ENCODE data around the gene SIGLEC7. TPM values are rescaled to one million over a fixed set of nuclear protein-coding genes. Genes with fewer than 3 reads are reported as not detected.
A peak's percentile ranks its signal among the peaks of the same experiment; 100 is the strongest.

The SIGLEC7 gene
- polyA plus RNA-seq, 1 donor = 1.8 TPM

- Histone ChIP-seq H3K36me3 (ENCODE audit: control insufficient read depth, insufficient read depth, low read length) (peaks cover 19% of the 10 kb centered on the region), H3K27me3 (ENCODE audit: control insufficient read depth, insufficient read depth, low read length) (no peaks in the 10 kb centered on the region), H3K27ac (ENCODE audit: low read length) (no peak overlapping the region), H3K4me3 (ENCODE audit: low read length) (no peak overlapping the region), H3K4me1 (ENCODE audit: control insufficient read depth, insufficient read depth, low read length) (no peaks in the 10 kb centered on the region), H3K9me3 (ENCODE audit: control insufficient read depth, low read depth, low read length) (no peaks in the 10 kb centered on the region)
- 100% methylated on average over 1 of the region's 3 CpGs for WGBS (ENCODE audit: insufficient coverage, low lambda C conversion rate)
- no peak for DNase-seq
Observed at GRCh38 chr19:51100601-51101000, 41.5 kb upstream of the SIGLEC7 start.

DNA sequence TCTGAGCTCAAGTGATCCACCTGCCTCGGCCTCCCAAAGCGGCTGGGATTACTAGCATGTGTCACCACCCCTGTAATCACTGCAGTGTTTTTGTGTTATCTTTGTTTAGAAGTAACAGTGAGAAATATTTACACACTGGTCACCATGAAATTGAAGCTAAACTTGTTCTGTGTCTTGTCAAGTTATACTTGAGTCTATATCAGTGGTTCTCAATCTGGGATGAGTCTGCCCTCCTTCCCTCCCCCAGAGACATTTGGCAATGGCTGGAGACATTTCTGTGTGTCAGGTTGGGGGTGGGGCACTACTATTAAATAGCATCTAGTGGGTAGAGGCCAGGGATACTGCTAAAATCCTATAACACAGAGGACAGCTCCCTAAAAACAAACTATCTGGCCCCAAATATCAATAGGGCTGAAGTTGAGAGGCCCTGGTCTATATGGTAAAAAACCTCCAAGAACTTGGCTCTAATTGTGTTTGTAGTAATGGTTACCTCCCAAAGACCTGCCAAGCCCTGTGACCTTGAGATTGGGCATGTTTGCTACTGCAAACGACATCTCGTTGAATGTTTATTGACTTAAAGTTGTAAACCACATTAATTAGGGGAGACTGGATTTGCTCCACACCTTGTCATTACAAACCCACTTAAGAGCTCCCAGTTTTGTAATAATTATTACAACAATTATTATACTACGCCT, 40.8 kb upstream of the SIGLEC7 start:
- DNase-seq = no peak
- Histone ChIP-seq H3K27me3 (ENCODE audit: control insufficient read depth, insufficient read depth, low read length) (no peaks in the 10 kb centered on the region), H3K9me3 (ENCODE audit: control insufficient read depth, low read depth, low read length) (no peaks in the 10 kb centered on the region), H3K36me3 (ENCODE audit: control insufficient read depth, insufficient read depth, low read length) (peaks cover 19% of the 10 kb centered on the region), H3K27ac (ENCODE audit: low read length) (no peak overlapping the region), H3K4me3 (ENCODE audit: low read length) (no peak overlapping the region), H3K4me1 (ENCODE audit: control insufficient read depth, insufficient read depth, low read length) (no peaks in the 10 kb centered on the region)
- no CpG with 5 or more reads among the region's 5 CpGs for WGBS (ENCODE audit: insufficient coverage, low lambda C conversion rate)

DNA sequence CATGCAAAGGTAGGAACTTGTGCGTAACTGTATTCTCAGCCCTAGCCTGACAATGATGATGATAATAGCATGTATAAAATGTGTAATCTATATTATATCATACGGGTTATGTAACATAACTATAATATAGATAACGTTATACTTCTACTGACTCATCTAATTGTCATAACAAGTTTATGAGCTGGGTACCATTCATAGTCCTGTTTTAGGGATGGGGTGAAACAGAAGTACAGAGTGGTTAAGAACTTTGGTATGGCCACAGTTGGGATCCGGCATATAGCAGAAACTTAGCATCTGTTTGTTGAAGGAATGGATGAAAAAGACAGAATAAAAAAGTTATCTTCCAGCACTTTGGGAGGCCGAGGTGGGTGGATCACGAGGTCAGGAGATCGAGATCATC, 39.1 kb upstream of the SIGLEC7 start:
- Histone ChIP-seq H3K9me3 (ENCODE audit: control insufficient read depth, low read depth, low read length) (no peaks in the 10 kb centered on the region), H3K4me3 (ENCODE audit: low read length) (no peak overlapping the region), H3K36me3 (ENCODE audit: control insufficient read depth, insufficient read depth, low read length) (peaks cover 19% of the 10 kb centered on the region), H3K27me3 (ENCODE audit: control insufficient read depth, insufficient read depth, low read length) (no peaks in the 10 kb centered on the region), H3K4me1 (ENCODE audit: control insufficient read depth, insufficient read depth, low read length) (peaks cover 4% of the 10 kb centered on the region), H3K27ac (ENCODE audit: low read length) (no peak overlapping the region)
- DNase-seq = no peak
- no CpG with 5 or more reads among the region's 7 CpGs for WGBS (ENCODE audit: insufficient coverage, low lambda C conversion rate)

GRCh38 chr19:51103926-51104341, 38.2 kb upstream of the SIGLEC7 start:
- Histone ChIP-seq H3K4me3 (ENCODE audit: low read length) (no peak overlapping the region), H3K27me3 (ENCODE audit: control insufficient read depth, insufficient read depth, low read length) (no peaks in the 10 kb centered on the region), H3K4me1 (ENCODE audit: control insufficient read depth, insufficient read depth, low read length) (peaks cover 7% of the 10 kb centered on the region), H3K27ac (ENCODE audit: low read length) (no peak overlapping the region), H3K9me3 (ENCODE audit: control insufficient read depth, low read depth, low read length) (no peaks in the 10 kb centered on the region), H3K36me3 (ENCODE audit: control insufficient read depth, insufficient read depth, low read length) (peaks cover 19% of the 10 kb centered on the region)
- no peak for DNase-seq
- no CpG with 5 or more reads among the region's 49 CpGs for WGBS (ENCODE audit: insufficient coverage, low lambda C conversion rate)

GRCh38 chr19:51107406-51108065, 34.6 kb upstream of the SIGLEC7 start:
- no peaks in the 10 kb centered on the region for H3K9me3 ChIP-seq (ENCODE audit: control insufficient read depth, low read depth, low read length)
- WGBS (ENCODE audit: insufficient coverage, low lambda C conversion rate) = 30% methylated on average over 2 of the region's 18 CpGs
- H3K4me3 ChIP-seq (ENCODE audit: low read length) = peak overlapping the region; percentile 73
- H3K4me1 ChIP-seq (ENCODE audit: control insufficient read depth, insufficient read depth, low read length) = peaks cover 8% of the 10 kb centered on the region
- no peak for DNase-seq
- no peaks in the 10 kb centered on the region for H3K27me3 ChIP-seq (ENCODE audit: control insufficient read depth, insufficient read depth, low read length)
- peak overlapping the region; percentile 13 for H3K27ac ChIP-seq (ENCODE audit: low read length)
- peaks cover 6% of the 10 kb centered on the region for H3K36me3 ChIP-seq (ENCODE audit: control insufficient read depth, insufficient read depth, low read length)

GRCh38 chr19:51108066-51108804, 33.9 kb upstream of the SIGLEC7 start, which contains the start of gene CTU1:
CTU1 (minus strand) TSS chr19:51108409; CDS start chr19:51104569, 3,840 bp downstream.
- Histone ChIP-seq H3K27me3 (ENCODE audit: control insufficient read depth, insufficient read depth, low read length) (no peaks in the 10 kb centered on the region), H3K9me3 (ENCODE audit: control insufficient read depth, low read depth, low read length) (no peaks in the 10 kb centered on the region), H3K36me3 (ENCODE audit: control insufficient read depth, insufficient read depth, low read length) (peaks cover 3% of the 10 kb centered on the region), H3K4me3 (ENCODE audit: low read length) (peak within 1 kb of the TSS; percentile 73), H3K4me1 (ENCODE audit: control insufficient read depth, insufficient read depth, low read length) (peaks cover 8% of the 10 kb centered on the region), H3K27ac (ENCODE audit: low read length) (peak within 1 kb of the TSS; percentile 13)
- DNase-seq = peak; percentile 99 to 100
- WGBS (ENCODE audit: insufficient coverage, low lambda C conversion rate) = no CpG with 5 or more reads among the region's 43 CpGs

GRCh38 chr19:51108805-51109146, 33.3 kb upstream of the SIGLEC7 start:
- Histone ChIP-seq H3K9me3 (ENCODE audit: control insufficient read depth, low read depth, low read length) (no peaks in the 10 kb centered on the region), H3K27me3 (ENCODE audit: control insufficient read depth, insufficient read depth, low read length) (no peaks in the 10 kb centered on the region), H3K36me3 (ENCODE audit: control insufficient read depth, insufficient read depth, low read length) (peaks cover under 1% of the 10 kb centered on the region), H3K4me1 (ENCODE audit: control insufficient read depth, insufficient read depth, low read length) (peaks cover 8% of the 10 kb centered on the region), H3K27ac (ENCODE audit: low read length) (no peak overlapping the region), H3K4me3 (ENCODE audit: low read length) (peak overlapping the region; percentile 73)
- WGBS (ENCODE audit: insufficient coverage, low lambda C conversion rate) = no CpG with 5 or more reads among the region's 15 CpGs
- no peak for DNase-seq

DNA sequence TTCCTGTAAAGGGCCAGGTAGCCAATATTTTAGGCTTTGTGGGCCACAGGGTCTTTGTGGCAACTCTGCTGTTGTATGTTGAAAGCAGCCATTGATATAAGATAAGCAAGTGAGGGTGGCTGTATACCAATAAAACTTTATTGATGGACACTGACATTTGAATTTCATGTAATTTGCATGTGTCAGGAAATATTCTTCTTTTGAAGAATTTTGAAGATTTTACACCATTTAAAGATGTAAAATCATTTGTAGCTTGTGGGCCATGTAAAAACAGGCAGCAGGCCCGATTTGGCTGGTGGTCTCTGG, 31.5 kb upstream of the SIGLEC7 start:
- H3K9me3 ChIP-seq (ENCODE audit: control insufficient read depth, low read depth, low read length) = no peaks in the 10 kb centered on the region
- H3K36me3 ChIP-seq (ENCODE audit: control insufficient read depth, insufficient read depth, low read length) = no peaks in the 10 kb centered on the region
- H3K4me1 ChIP-seq (ENCODE audit: control insufficient read depth, insufficient read depth, low read length) = peaks cover 8% of the 10 kb centered on the region
- no peak overlapping the region for H3K27ac ChIP-seq (ENCODE audit: low read length)
- no peak for DNase-seq
- no peak overlapping the region for H3K4me3 ChIP-seq (ENCODE audit: low read length)
- no CpG with 5 or more reads among the region's 1 CpG for WGBS (ENCODE audit: insufficient coverage, low lambda C conversion rate)
- no peaks in the 10 kb centered on the region for H3K27me3 ChIP-seq (ENCODE audit: control insufficient read depth, insufficient read depth, low read length)

- WGBS (ENCODE audit: insufficient coverage, low lambda C conversion rate) = no CpG with 5 or more reads among the region's 6 CpGs
- Histone ChIP-seq H3K4me1 (ENCODE audit: control insufficient read depth, insufficient read depth, low read length) (peaks cover 8% of the 10 kb centered on the region), H3K27me3 (ENCODE audit: control insufficient read depth, insufficient read depth, low read length) (no peaks in the 10 kb centered on the region), H3K36me3 (ENCODE audit: control insufficient read depth, insufficient read depth, low read length) (no peaks in the 10 kb centered on the region), H3K4me3 (ENCODE audit: low read length) (no peak overlapping the region), H3K9me3 (ENCODE audit: control insufficient read depth, low read depth, low read length) (no peaks in the 10 kb centered on the region), H3K27ac (ENCODE audit: low read length) (no peak overlapping the region)
- no peak for DNase-seq
Observed at GRCh38 chr19:51111606-51112005, 30.5 kb upstream of the SIGLEC7 start.

GRCh38 chr19:51114087-51114729, 27.9 kb upstream of the SIGLEC7 start:
- no peaks in the 10 kb centered on the region for H3K9me3 ChIP-seq (ENCODE audit: control insufficient read depth, low read depth, low read length)
- H3K4me3 ChIP-seq (ENCODE audit: low read length) = no peak overlapping the region
- WGBS (ENCODE audit: insufficient coverage, low lambda C conversion rate) = no CpG with 5 or more reads among the region's 6 CpGs
- no peak for DNase-seq
- H3K27me3 ChIP-seq (ENCODE audit: control insufficient read depth, insufficient read depth, low read length) = no peaks in the 10 kb centered on the region
- H3K4me1 ChIP-seq (ENCODE audit: control insufficient read depth, insufficient read depth, low read length) = no peaks in the 10 kb centered on the region
- no peak overlapping the region for H3K27ac ChIP-seq (ENCODE audit: low read length)
- H3K36me3 ChIP-seq (ENCODE audit: control insufficient read depth, insufficient read depth, low read length) = no peaks in the 10 kb centered on the region
